ENCODE data around the gene ARHGEF4.

Gene ARHGEF4

GRCh38 chr2:130820279-130820861 is 16.3 kb upstream of the ARHGEF4 start:
- DNase-seq = no peak

DNA sequence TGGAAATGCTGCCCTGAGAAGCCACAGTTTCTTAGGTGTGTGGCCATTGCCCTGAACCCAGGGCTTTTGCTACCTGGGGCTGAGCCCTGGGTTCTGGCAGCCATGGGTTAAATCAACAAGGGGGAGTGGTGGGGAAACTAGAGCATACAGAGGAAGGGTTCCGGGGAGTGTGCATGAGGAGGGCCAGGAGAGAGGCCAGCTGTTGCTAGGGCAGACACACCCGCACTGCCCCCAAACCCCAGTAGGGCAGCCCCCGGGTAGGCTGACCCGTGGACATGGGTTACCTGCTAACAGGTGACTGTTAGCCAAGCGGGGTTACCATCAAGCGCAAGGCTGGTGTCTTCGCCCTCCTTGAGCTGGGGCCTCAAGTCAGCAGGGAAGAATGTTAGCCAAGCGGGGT is 14.8 kb upstream of the ARHGEF4 start:
- DNase-seq = no peak

- no peak for DNase-seq
Measured at GRCh38 chr2:130822766-130823165, 13.9 kb upstream of the ARHGEF4 start.

GRCh38 chr2:130823171-130823885 is 13.4 kb upstream of the ARHGEF4 start:
- DNase-seq = no peak

DNA sequence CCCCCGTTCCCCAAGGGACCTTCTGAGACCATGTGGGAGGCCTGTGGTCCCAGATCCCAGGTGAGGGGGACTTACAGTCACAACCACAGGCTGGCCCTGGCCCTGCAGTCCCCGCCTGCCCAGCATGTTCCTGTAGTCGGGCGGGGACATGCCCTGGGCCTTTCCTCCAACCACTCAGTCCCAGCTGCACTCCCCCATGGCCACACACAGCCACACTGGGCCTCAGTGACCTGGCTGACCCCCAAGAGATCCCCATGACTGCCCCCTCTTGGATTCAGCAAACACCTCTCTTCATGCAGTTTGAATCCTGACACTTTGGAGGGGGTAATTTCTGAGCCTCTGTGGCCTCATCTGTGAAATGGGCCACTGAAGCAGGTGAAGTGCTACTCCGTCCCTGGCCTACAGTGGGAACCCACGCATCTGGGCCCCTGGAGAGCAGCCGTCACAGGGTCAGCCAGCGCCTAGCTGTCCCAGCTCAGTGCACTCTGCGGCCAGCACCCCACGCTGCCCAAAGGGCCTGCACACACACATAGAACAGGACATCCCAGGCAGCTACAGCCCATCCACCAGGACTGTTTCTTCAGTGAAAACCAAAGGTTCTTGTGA is 12.7 kb upstream of the ARHGEF4 start:
- DNase-seq = no peak

- DNase-seq = peak in 4 of 6 experiments; percentile 17 to 43 (median 35)
Measured at GRCh38 chr2:130824492-130825061, 12.1 kb upstream of the ARHGEF4 start.

DNA sequence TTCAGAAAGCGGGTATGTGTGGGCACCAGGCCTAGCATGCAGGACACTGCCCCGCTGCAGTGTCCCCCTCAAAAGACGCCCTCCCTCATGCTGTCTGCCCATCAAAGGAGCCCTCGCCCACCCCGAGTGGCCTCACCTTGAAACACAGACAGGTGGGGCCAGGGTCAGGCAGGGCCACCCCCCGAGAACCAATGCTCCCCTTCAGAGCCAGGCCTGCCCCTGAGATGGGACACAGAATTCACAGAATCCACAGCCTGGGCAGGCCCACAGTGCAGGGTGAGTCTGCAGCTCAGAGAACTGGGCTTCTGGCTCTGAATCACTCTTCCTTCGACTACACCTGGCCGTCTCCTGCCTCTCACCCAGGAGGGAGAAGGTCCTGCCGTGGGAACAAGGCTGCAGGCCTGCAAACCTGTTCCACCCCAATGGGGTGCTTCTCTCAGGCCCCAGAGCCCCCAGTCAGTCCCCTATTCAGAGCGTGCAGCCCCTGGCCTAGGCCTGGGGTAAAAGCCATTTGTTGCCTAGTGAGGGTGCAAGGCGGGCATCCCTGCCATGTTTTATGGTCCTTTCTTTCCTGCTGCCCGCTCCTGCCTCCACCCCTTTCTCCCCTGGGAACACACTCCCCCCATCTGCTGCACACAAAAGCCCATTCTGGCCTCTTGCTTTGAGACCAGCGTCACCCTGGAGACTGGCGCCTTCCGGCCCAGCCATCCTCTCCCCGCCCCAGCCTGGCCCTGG is 11.3 kb upstream of the ARHGEF4 start:
- DNase-seq = no peak

DNA sequence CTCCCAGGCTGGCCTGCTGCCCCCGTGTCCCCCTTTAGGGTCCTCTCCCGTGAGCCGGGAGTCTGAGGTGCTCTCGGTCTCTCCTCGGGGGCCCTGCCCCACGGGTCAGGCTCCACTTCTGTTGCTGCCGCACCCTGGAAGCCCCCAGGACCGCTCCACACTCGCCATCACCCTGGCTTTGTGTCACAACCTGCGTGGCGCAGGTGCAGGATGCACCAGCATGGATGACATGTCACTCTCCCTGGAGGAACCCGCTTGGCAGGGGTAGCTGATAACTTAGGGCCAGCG is 10.8 kb upstream of the ARHGEF4 start:
- no peak for DNase-seq

DNA sequence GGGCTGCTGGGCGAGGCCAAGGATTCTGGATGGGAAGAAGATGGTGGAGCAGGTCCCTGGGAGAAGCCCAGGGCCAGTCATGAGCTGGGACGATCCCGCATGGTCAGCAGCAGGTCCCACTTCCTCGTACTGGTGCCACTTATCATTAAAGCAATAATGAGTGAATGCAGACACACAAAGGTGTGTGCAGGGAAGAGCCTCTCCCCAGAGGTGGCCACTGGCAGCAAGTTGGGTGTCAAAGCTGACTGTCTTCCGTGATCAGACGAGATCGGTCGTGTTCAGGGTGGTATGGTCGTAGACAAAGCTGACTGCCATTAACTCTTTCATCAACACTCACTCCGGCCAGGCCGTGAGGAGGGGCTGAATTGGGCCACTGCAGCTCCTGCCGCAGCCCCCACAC is 10.3 kb upstream of the ARHGEF4 start:
- no peak for DNase-seq

GRCh38 chr2:130826821-130827501 is 9.8 kb upstream of the ARHGEF4 start:
- no peak for DNase-seq

GRCh38 chr2:130827502-130828251 is 9.0 kb upstream of the ARHGEF4 start:
- no peak for DNase-seq

GRCh38 chr2:130828461-130828860 is 8.3 kb upstream of the ARHGEF4 start:
- DNase-seq = no peak

- no peak for DNase-seq
Measured at GRCh38 chr2:130829015-130829414, 7.7 kb upstream of the ARHGEF4 start.

- no peak for DNase-seq
Measured at GRCh38 chr2:130830538-130830937, 6.2 kb upstream of the ARHGEF4 start.

GRCh38 chr2:130831356-130831755 is 5.4 kb upstream of the ARHGEF4 start:
- no peak for DNase-seq

DNA sequence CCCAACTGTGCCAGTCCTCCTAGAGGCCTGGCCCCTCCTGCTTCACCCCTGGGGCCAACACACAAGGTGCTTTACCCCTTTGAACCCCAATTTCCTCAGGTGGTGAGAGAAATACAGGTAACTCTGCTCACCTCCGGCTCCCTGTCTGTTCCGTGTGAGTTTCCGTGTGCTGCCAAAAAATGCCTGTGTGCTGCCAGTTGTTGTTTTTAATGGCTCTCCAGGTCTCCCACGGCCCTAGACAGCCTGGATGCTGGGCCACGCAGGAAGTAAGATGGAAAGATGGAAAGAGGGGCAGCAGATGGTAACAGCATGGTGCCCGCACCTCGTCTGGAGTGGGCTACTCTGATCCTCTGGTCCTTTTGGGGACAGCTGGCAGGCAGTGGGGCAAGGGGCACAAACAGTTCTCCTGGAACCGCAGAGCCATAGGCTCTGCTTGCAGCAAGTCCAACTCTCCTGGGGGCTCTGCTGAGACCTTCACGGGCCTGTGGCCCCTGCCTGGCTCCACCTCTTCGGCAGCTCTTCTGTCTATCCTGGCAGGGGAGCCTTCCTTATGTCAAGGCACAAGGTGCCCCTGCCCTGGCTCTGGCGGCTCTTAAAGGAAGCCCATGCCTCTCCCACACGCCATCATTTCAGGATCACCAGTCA is 4.3 kb upstream of the ARHGEF4 start:
- no peak for DNase-seq

- no peak for DNase-seq
Measured at GRCh38 chr2:130834091-130834930, 2.4 kb upstream of the ARHGEF4 start.

GRCh38 chr2:130834931-130835765 is 1.6 kb upstream of the ARHGEF4 start:
- DNase-seq = no peak

DNA sequence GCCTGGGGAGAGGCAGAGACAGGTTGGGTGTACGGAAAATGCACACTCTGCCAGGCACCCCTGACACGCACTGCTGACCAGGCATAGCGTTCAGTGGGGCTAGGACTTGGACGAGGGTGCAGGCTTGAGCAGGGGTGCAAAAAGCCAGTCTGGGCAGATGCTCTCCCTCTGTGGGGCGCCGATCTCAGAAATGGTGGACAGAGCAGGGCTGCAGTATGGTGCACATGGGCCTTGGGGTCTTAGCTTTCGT is 1.0 kb upstream of the ARHGEF4 start:
- DNase-seq = no peak

- no peak for DNase-seq
Measured at GRCh38 chr2:130837175-130837810, 579 bp downstream of the ARHGEF4 start.

Data from stimulated activated naive CD4-positive, alpha-beta T cell (primary cell).